NT2/D1 (cell line): ENCODE data around the gene ZAP70.

ENCODE experiments used
- YY1 ChIP-seq: IDR thresholded peaks from 2 replicates; pipeline ENCODE4 v1.6.1; 2011; ENCODE audit not compliant: insufficient read length, insufficient read depth
- ZNF274 ChIP-seq: IDR thresholded peaks from 2 replicates; pipeline ENCODE4 v1.6.1; 2011; ENCODE audit warnings: mild to moderate bottlenecking, low read depth, low read length

DNA sequence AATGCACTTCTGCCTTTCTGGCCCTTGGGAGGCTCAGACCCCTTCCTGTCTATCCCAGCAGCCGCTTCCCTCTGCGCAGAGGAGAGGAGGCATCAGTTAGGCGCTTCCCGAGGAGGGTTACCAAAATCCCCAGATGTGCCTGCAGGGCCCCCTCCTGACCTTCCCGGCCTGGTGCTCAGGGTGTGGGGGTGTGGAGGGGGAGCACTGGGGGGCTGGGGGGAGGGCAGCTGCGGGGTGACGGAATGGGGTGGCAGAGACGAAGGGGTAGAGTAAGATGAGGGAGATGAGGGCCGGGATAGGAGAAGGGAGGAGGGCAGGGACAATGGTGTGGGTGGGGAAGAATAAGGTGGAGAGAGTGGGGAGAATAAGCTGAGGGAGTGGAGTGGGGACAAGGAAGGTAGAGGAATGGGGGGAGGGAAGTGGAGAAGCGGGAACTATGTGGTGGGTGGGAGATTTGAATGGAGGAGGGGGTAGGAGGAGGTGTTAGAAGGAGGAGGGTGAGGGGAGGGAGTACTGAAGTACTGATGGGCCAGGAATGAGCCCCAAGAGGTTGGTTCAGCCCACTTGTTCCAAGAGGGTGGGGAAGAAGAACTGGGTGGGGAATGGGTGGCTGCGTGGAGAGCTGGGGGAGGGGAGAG, 6.5 kb upstream of the ZAP70 start:
- no peak for TF ChIP-seq YY1
- no peak for TF ChIP-seq ZNF274
